Retinal pigment epithelial cell (primary cell): ENCODE measurements around the gene ATP6V1E1.

Experiments used
- DNase-seq: peaks from one replicate; pipeline ENCODE4 v3.0.0-alpha.2; 2010; ENCODE audit warnings: low read depth
- H3K4me3 ChIP-seq: 2 replicates; pipeline ENCODE4 v1.5.1; 2011; ENCODE audit warnings: mild to moderate bottlenecking, low read length, control low read depth, moderate library complexity
- TF ChIP-seq, protein P1 (sequence below): conservative IDR thresholded peaks from 2 replicates; pipeline ENCODE4 v1.5.1; 2011; ENCODE audit warnings: low read depth, low read length, control low read depth, inconsistent platforms

Gene ATP6V1E1

GRCh38 chr22:17592201-17592600 is 36.3 kb downstream of the ATP6V1E1 start:
- TF ChIP-seq, protein P1, sequence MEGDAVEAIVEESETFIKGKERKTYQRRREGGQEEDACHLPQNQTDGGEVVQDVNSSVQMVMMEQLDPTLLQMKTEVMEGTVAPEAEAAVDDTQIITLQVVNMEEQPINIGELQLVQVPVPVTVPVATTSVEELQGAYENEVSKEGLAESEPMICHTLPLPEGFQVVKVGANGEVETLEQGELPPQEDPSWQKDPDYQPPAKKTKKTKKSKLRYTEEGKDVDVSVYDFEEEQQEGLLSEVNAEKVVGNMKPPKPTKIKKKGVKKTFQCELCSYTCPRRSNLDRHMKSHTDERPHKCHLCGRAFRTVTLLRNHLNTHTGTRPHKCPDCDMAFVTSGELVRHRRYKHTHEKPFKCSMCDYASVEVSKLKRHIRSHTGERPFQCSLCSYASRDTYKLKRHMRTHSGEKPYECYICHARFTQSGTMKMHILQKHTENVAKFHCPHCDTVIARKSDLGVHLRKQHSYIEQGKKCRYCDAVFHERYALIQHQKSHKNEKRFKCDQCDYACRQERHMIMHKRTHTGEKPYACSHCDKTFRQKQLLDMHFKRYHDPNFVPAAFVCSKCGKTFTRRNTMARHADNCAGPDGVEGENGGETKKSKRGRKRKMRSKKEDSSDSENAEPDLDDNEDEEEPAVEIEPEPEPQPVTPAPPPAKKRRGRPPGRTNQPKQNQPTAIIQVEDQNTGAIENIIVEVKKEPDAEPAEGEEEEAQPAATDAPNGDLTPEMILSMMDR = no peak
- no peak overlapping the region for H3K4me3 ChIP-seq
- DNase-seq = no peak

DNA sequence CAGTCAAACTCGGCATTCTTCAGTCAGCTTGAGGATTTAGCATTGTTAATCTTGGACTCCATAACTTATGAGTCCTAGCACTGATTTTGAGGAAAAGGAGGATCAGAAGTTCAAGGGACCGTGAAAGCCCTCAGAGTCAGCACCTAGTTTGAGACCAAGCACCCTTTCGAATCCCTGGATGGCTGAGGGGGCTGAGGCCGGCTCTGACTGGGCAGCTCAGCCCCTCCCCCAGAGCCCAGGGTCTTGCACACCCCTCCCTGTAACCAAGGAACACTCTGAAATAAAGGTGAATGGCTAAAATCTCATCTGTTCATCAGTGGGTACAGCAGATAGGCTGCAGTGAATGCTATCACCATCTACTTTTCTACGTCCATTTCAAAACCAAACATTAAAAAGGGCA is 38.0 kb downstream of the ATP6V1E1 start:
- no peak overlapping the region for H3K4me3 ChIP-seq
- TF ChIP-seq, protein P1 = no peak
- no peak for DNase-seq

DNA sequence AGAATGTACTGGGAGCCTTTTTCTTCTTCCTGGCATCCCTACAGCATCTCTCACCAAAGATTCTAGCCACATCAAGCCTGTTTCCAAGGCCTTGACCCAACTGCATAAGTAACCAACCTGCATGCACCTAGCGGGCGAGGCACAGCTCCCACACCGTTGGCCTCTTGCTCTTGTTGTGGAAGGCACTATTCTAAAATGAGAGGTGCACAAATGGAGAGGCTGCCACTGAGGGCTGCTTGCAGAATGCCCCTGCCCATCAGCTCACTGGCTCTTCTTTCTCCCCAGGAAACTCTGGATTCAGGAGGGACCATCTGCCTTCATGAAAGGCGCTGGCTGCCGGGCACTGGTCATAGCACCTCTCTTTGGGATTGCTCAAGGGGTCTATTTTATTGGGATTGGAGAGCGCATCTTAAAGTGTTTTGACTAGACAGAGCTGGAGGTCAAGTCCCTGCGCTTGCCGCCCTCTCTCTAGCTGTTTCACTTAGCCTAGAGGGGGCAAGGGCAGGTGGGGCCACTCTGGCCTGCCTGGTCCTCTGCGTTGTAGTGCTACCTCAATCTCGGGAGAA is 38.7 kb downstream of the ATP6V1E1 start:
- TF ChIP-seq, protein P1 = no peak
- no peak overlapping the region for H3K4me3 ChIP-seq
- DNase-seq = no peak

- TF ChIP-seq, protein P1 = no peak
- H3K4me3 ChIP-seq = no peak overlapping the region
- no peak for DNase-seq
These were observed 39.9 kb downstream of the ATP6V1E1 start for GRCh38 chr22:17588606-17589005.

DNA sequence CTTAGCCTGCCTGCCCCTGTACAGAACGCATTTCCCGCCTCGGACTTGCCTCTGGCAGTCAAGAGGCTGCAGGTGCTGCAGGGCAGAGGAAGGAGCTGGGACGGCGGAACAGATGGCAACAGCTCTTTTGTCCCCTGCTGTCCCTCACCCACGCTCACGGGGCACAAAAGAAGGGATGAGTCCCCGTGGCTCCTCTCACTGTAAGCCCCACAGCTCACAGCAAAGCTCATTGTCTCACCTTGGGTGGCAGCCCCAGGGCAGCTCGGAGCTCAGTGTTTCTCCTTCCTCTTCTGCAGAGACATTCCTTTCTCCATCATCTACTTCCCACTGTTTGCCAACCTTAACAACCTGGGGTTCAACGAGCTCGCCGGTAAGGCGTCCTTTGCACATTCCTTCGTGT is 40.9 kb downstream of the ATP6V1E1 start:
- TF ChIP-seq, protein P1 = no peak
- no peak overlapping the region for H3K4me3 ChIP-seq
- DNase-seq = no peak

DNA sequence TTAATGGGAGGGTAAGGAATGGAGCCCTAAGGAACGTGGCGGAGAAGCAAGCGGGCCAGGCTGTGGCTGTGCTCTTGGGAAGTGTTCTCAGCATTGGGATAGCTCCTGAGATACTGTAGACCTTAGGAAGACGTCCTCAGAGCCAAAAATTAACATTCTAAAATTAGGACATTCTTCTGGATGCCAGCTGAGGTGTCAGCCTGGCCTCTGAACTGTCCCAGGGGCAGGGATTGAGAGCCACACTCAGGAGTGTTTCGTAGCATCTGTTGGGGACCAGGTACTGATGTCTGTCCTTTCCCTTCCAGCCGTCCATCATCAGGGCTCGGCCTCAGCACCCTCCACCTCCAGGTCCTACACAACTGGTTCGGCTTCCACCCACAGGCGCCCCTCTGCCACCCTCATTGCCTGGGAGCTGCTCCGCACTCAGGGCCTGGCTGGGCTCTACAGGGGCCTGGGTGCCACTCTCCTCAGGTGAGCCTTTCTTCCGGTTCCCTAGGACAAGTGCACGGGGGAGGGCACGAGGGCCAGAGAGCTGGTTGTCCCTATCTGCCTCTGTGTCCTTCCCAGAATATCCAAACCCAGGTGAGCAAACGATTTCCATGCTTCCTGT is 41.6 kb downstream of the ATP6V1E1 start:
- no peak for DNase-seq
- H3K4me3 ChIP-seq = no peak overlapping the region
- TF ChIP-seq, protein P1 = no peak

GRCh38 chr22:17583151-17583550 is 45.4 kb downstream of the ATP6V1E1 start:
- no peak overlapping the region for H3K4me3 ChIP-seq
- no peak for DNase-seq
- TF ChIP-seq, protein P1 = no peak
